ENCODE results near the gene N4BP3.
"Not testable (repeated sequence)": the region's sequence is repeated elsewhere in the genome, so short reads cannot be mapped to it uniquely, and the experiment has no call there.

The N4BP3 gene

DNA sequence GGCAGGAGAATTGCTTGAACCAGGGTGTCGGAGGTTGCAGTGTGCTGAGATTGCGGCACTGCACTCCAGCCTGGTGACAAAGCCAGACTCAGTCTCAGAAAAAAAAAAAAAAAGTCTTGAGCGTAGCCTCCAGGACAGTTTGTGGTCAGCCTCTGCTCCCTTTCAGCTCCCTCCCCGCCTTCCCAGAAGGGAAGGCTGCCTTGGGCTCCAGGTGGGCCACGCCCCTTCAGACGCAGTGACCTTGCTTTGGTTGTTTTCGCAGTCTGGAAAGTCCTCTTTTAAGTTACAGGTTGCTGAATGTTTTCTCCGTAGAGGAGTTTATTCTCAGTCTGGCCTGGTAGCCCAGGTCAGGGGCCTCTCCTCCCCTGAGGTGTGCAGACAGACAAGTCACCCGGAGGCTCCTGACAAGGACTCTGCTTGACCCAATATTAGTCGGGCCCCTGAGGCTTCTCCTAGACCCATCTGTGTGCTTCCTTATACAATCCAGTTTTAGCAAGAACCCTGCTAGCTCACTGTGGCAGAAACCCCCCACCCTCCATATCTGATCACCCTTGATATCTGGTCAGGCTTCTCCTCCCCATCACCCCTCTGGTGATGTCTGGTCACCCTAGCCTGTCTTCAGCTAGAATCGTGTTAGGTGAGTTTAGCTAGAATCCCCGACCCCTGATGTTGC lies 31.6 kb upstream of the N4BP3 start:
- ChIA-PET POLR2A (no interaction called here), CTCF (interaction anchor here (0.7 to 1.2 kb wide), 2 partner anchors 9 to 88 kb away, joined by 3 to 4 read pairs; no protein-coding TSS in a partner anchor)
- DNase-seq (ENCODE audit: extremely low spot score): no peak
- TF ChIP-seq, protein P1, sequence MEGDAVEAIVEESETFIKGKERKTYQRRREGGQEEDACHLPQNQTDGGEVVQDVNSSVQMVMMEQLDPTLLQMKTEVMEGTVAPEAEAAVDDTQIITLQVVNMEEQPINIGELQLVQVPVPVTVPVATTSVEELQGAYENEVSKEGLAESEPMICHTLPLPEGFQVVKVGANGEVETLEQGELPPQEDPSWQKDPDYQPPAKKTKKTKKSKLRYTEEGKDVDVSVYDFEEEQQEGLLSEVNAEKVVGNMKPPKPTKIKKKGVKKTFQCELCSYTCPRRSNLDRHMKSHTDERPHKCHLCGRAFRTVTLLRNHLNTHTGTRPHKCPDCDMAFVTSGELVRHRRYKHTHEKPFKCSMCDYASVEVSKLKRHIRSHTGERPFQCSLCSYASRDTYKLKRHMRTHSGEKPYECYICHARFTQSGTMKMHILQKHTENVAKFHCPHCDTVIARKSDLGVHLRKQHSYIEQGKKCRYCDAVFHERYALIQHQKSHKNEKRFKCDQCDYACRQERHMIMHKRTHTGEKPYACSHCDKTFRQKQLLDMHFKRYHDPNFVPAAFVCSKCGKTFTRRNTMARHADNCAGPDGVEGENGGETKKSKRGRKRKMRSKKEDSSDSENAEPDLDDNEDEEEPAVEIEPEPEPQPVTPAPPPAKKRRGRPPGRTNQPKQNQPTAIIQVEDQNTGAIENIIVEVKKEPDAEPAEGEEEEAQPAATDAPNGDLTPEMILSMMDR (IDR thresholded peaks at IDR 0.05; ENCODE audit: control extremely low read depth, extremely low read depth, low read depth, missing control alignments): no peak

DNA sequence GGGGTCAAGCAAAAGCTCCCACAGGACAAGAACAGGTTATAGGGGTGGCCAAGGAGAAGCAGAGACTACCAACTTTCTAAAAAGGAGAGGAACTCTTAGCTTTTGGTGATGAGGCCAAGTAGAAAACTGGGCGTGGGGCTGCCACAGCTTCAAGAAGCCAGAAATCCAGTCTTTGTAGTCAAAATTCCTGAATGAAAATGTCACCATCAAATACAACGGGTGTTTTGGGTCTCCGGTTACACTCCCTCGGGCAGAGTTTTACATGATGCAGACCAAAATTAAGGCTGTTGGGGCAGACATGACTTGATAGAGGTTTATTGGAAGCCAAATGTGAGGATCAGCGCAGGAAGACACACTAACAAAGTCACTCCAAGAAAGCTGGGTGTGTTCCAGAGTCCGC lies 29.4 kb upstream of the N4BP3 start:
- CTCF ChIA-PET: interaction anchor here (1.5 kb wide), 1 partner anchor 66 kb away, joined by 3 read pairs; no protein-coding TSS in a partner anchor

DNA sequence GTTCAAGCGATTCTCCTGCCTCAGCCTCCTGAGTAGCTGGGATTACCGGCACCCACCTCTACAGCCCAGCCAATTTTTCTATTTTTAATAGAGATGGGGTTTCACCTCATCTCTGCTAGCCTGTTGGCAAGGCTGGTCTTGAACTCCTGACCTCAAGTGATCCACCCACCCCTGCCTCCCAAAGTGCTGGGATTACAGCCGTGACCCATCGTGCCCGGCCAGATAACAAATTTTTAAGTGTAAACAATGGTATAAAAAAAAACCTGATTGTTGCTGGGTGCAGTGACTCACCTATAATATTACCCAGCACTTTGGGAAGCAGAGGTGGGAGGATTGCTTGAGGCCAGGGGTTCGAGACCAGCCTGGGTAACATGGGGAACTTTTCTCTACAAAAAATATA lies 28.0 kb upstream of the N4BP3 start:
- ChIA-PET CTCF (interaction anchor here (1.5 kb wide), 1 partner anchor 65 kb away, joined by 3 read pairs; no protein-coding TSS in a partner anchor), POLR2A (no interaction called here)
- TF ChIP-seq, protein P1 (IDR thresholded peaks at IDR 0.05; ENCODE audit: control extremely low read depth, extremely low read depth, low read depth, missing control alignments): no peak
- no peak for DNase-seq (ENCODE audit: extremely low spot score)

More for the DNA sequence above, 29.4 kb upstream of the N4BP3 start:
- POLR2A ChIA-PET: no interaction called here
- no peak for DNase-seq (ENCODE audit: extremely low spot score)
- TF ChIP-seq, protein P1 (IDR thresholded peaks at IDR 0.05; ENCODE audit: control extremely low read depth, extremely low read depth, low read depth, missing control alignments): no peak

DNA sequence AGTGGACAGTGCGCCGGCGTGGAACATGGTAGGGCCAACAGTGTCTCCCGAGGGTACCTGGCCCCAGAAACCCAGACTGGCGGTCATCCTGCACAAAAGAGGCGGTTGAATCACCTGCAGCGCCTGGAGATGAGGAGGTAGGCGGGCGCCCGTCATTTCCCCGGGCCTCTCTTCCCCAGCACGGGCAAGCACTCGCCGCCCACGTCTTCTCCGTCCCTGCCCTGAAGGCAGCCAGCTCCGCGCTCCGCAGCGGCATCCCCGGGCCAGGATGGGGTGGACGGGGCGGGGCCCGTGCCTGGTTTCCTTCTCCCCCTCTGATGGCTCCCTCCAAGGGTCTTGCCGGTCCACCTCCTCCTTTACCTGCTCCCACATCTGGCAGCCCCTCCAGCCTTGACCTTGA lies 27.1 kb upstream of the N4BP3 start:
- TF ChIP-seq, protein P1 (IDR thresholded peaks at IDR 0.05; ENCODE audit: control extremely low read depth, extremely low read depth, low read depth, missing control alignments): no peak
- ChIA-PET CTCF (no interaction called here), POLR2A (no interaction called here)

DNA sequence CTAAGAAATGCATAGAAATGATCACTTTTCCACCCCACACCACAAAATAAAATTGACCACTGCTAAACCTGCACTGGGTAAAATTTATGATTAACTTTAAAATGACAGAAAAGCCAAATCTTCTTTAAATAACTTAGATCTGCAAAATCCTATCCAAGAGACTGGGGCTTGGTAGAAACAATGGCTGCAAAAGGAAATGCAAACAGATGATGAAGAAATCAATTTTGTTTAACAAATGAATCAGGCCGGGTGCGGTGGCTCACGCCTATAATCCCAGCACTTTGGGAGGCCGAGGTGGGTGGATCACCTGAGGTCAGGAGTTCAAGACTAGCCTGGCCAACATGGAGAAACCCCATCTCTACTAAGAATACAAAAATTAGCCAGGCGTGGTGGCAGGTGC lies 26.1 kb upstream of the N4BP3 start:
- POLR2A ChIA-PET; DNase-seq (ENCODE audit: extremely low spot score); CTCF ChIA-PET: not testable (repeated sequence)

More for the DNA sequence above, 27.1 kb upstream of the N4BP3 start:
- no peak for DNase-seq (ENCODE audit: extremely low spot score)

DNA sequence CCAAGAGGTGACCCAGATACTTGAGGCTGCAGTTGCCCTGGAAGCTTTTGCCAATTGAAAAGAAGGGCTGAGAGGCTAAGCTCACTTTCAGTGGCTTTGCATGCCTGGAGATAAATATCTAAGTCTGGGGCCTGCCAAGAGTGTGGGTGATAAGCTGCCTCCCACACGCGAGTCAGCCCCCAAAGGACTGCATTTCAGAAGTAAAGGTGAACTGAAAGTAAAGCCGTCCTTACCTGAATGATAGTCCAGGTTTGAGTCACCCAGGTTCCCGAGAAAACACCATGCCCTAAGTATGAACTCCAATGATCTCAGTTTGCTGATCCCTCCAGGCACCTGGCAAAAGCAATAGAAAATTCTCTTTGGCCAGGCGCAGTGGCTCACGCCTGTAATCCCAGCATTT lies 22.5 kb upstream of the N4BP3 start:
- CTCF ChIA-PET: interaction anchor here (0.9 to 3.6 kb wide), 6 partner anchors 9 to 73 kb away, joined by 3 to 19 read pairs (median 4); no protein-coding TSS in a partner anchor
- TF ChIP-seq, protein P1 (IDR thresholded peaks at IDR 0.05; ENCODE audit: control extremely low read depth, extremely low read depth, low read depth, missing control alignments): no peak
- no peak for DNase-seq (ENCODE audit: extremely low spot score)
- POLR2A ChIA-PET: no interaction called here

DNA sequence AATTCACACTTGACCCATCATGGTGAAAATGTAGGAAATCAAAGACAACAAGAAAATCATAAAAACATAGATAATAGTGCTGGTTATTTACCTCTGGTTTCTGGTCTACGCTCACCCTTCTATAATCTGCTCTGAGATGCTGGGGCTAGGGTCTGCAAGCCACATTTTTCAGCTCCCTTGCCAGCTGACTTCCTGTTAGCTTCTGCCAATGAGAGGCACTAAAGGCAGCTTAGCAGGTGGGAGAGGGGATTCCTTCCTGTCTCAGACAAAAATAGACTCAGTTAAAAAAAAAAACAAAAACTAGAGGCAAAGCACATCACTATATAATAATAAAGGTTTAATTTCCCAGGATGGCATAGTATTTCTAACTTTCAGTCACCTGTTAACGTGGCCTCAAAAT lies 20.2 kb upstream of the N4BP3 start:
- DNase-seq (ENCODE audit: extremely low spot score): no peak
- ChIA-PET CTCF (interaction anchor here (1.9 kb wide), 1 partner anchor 28 kb away, joined by 4 read pairs; no protein-coding TSS in a partner anchor), POLR2A (no interaction called here)
- TF ChIP-seq, protein P1 (IDR thresholded peaks at IDR 0.05; ENCODE audit: control extremely low read depth, extremely low read depth, low read depth, missing control alignments): no peak

Measured in GM10248 (cell line).